GM10847 (cell line): ENCODE data around the gene GPRC5A.

ENCODE experiments used
- POLR2A ChIP-seq: IDR thresholded peaks from 2 replicates; pipeline ENCODE4 v1.6.1; 2011; ENCODE audit not compliant: insufficient read length; ENCODE audit errors: extremely low read depth

GPRC5A gene

DNA sequence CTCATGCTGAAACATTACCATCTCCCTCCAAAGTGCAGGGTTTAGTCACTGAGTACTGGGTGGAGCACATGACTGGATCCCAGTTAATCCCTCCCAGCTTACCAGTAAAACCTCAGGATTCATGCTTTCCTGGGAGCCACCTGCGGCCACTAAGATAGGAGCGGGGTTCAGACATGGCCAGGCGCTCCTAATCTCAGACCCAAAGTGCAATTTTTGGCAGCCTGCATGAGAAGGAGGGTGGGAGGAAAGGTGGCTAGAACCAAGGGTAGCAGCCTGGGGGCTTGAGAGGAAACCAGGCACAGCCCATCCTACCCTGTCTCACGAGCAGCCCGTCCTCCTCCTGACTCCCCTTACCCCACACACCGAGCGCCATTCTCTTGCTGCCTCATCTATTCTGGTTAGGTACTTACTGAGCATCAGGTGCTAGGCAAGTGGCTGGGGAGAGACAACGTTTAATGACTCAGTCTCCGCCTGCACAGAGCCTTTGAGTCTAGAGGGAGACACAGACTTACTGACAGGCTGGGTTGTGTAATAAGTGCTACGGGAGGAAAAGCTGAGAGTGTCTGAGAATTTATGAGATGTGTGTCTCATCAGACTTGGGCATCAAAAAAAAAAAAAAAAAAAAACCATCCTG, 9.9 kb downstream of the GPRC5A start:
- TF ChIP-seq POLR2A = no peak

DNA sequence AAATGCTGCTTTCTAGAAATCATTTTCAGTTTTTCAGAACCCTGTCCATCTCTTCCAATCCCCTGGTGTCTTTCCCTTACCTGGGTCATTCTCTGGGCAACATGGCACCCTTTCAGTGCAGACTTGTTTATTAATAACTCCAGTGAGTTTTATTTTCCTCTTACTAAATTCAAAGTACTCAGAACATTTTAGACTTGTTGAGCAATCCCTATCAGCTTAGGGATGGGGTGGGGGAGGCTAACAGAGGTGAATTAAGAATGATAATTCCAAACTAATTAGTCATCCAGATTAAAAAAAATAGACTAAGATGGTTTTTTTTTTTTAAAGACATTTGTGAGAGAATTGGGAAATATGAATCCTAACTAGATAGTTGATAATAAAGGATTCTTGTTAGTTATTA, 10.7 kb downstream of the GPRC5A start:
- TF ChIP-seq POLR2A = no peak

DNA sequence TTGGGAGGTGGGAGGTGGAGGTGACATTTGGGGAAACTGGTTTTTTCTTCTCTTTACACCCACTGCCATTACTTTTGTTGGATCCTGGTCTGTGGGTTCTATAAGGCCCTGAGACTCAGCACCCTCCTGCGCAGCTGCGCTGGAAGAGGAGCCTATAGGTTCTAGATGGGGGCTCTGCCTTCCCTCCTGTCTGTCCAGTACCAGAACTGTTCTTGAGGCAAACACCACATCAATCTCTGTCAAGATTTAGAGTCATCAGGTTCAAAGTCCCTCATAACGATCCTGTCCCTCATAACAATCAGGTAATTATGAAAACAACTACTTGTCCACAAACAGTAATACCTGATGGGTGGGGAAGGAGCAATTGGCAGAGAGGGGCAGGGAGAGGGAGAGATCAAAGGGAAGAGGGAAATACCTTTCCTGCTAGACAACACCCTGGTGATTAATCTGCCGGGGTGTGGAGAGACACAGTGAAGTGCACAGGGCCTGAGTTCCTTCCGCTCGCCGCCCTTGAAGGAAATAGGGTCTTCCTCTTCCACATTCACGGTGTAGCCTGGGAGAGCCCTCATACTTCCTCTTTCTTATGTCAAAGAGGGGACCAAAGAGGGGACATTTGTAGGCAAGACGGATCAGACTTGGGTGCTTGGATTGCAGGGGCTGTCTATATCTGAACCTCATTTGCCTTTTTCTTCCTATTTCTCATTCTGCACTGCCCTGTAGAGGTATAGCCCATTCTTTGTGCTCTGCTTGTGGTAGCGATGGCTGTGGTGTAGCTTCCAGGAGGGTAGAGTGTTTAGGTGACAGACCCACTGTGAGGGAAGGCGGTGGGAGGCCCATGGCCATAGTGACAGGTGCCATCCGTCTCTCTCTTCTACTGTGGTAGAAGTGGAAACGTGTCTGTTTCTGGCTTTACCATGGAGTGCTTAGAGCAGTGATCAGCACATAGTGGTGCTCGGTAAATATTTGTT, 12.6 kb downstream of the GPRC5A start:
- no peak for TF ChIP-seq POLR2A

DNA sequence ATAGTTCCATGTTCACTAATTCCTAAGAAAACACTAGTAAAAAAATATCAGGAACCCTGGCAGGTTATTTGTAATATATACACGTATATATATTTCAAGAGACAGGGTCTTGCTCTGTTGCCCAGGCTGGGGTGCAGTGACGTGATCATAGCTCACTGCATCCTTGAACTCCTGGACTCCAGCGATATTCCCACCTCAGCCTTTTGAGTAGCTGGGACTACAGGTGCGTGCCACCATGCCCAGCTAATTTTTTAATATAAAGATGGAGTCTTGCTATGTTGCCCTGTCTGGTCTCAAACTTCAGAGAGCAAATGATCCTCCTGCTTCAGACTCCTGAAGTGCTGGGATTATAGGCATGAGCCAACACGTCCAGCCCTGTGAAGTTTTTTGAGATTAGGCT, 16.2 kb downstream of the GPRC5A start:
- TF ChIP-seq POLR2A = no peak

DNA sequence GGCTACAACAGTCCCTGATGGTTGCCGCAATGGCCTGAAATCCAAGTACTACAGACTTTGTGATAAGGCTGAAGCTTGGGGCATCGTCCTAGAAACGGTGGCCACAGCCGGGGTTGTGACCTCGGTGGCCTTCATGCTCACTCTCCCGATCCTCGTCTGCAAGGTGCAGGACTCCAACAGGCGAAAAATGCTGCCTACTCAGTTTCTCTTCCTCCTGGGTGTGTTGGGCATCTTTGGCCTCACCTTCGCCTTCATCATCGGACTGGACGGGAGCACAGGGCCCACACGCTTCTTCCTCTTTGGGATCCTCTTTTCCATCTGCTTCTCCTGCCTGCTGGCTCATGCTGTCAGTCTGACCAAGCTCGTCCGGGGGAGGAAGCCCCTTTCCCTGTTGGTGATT, 16.9 kb downstream of the GPRC5A start:
- TF ChIP-seq POLR2A = no peak

DNA sequence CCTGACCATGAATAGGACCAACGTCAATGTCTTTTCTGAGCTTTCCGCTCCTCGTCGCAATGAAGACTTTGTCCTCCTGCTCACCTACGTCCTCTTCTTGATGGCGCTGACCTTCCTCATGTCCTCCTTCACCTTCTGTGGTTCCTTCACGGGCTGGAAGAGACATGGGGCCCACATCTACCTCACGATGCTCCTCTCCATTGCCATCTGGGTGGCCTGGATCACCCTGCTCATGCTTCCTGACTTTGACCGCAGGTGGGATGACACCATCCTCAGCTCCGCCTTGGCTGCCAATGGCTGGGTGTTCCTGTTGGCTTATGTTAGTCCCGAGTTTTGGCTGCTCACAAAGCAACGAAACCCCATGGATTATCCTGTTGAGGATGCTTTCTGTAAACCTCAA, 17.3 kb downstream of the GPRC5A start:
- no peak for TF ChIP-seq POLR2A

DNA sequence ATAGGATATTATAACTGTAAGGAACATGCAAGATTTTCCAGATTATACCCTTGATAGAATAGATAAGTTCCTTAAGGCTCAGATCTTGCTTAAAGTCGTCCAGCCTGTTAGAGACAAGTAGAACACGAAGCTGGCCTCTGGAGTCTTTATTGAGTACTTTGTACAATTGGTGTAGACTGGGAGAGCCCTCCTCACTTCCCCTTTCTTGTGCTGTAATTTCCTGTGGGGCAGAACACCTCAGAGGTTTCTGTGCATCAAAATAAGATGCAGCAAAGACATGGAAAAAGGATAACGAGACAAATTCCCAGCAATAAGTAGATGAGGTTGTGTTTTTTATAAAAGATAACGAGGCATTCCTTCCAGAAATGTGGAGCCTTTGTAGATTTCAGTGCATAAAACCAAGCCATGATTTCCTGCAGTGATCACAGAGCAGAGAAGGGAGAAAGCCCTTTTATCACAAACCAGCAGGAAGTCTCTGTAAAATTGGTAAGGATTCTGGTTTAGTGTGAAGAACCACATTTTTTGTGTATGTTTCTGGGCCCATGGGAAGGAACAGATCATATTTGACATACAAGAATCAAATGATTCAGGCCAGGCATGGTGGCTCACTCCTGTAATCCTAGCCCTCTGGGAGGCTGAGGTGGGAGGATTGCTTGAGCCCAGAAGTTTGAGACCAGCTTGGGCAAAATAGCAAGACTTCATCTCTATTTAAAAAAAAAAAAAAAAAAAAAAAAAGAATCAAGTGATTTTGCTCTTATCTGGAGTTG, 18.0 kb downstream of the GPRC5A start:
- TF ChIP-seq POLR2A = no peak

DNA sequence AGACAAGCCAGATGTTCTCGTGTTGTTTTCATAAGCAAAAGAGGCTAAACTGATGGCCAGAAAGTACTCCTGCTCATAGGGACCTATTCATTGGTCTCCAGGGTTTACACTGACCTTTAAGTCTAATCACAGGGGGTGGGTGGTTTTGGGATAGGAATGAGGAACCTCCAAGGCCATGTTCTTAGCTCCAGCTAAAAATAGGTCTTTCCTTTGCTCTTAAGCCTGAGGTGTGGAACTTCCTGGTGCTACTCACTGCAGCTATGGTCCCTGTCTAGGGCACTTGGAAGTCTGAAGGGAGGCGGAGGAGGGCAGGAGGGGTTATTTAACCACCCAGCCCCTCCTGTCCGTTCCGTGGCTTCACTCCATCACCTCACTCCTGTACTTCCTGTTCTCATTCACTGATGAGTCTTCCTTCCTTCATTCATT, 18.6 kb downstream of the GPRC5A start:
- TF ChIP-seq POLR2A = no peak

DNA sequence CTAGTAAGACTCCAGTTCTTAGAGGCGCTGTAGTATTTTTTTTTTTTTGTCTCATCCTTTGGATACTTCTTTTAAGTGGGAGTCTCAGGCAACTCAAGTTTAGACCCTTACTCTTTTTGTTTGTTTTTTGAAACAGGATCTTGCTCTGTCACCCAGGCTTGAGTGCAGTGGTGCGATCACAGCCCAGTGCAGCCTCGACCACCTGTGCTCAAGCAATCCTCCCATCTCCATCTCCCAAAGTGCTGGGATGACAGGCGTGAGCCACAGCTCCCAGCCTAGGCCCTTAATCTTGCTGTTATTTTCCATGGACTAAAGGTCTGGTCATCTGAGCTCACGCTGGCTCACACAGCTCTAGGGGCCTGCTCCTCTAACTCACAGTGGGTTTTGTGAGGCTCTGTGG, 21.3 kb downstream of the GPRC5A start:
- TF ChIP-seq POLR2A = no peak

DNA sequence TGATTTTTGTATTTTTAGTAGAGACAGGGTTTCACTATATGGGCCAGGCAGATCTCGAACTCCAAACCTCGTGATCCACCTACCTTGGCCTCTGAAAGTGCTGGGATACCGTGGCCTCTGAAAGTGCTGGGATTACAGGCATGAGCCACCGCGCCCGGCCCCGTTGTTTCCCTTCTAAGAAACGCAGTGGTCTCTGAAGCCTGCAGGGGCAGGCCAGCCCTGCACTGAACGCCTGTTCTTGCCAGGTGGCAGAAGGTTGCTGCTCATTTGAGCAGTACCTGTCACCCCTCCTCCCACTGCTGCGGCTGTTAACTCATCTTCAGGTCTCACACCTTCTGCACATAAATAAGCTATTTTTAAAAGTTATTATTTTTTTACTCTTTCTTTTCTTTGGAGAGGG, 24.3 kb downstream of the GPRC5A start:
- TF ChIP-seq POLR2A = no peak

DNA sequence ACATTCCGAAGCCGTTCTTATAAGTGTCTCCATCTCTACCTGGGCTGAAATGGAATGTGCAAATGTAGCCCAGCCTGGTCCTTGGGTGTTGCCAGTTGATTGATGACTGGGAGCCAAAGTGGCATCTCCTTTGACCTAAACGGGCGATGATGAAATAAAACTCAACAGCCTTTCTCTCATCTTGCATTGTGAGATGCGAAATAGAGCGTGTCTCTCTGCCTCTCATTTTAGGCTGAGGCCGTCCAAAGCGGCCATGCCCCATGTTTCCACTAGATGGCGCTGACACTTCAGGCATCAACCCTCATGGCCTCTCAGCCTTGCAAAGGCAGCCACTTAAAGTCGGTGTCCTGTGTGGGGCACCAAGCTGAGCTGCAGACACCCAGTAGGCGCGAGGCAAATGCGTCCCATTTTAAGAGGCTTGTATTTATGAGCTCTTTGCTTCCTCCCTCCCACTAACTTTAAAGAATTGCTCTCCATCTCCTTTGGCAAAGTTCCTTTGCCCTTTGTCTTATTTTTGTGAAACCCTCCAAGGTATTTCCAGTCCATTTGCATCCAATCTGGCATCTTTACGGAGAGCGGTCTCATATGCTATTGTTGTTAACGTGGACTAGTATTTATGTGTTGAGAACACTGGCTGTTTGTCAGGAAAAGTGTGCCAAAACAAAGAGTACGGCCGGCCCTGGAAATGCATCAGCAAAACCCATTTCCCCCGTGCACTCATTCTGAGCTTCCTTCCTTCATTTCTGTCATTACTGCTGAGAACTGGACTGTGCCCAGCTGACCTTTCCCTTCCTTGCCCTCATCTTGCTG, 25.0 kb downstream of the GPRC5A start:
- no peak for TF ChIP-seq POLR2A

DNA sequence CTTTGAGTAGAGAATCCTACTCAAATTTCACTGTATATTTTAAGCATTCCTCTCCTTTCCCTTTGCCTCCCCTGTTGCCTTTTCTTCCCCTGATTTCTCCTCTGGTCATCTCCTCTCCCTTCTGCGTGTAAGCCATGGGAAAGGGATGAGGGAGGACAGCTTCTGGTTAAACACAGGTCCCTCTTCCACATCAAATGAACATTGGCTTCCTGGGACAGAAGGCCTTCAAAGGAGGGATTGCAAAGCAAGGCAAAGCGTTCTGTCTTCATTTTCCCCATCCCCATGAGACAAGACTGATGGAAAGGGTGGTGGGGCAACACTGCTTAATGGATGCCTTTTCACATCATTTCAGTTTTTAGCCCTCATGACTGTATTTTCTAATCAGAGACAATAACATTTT, 26.2 kb downstream of the GPRC5A start:
- TF ChIP-seq POLR2A = no peak

DNA sequence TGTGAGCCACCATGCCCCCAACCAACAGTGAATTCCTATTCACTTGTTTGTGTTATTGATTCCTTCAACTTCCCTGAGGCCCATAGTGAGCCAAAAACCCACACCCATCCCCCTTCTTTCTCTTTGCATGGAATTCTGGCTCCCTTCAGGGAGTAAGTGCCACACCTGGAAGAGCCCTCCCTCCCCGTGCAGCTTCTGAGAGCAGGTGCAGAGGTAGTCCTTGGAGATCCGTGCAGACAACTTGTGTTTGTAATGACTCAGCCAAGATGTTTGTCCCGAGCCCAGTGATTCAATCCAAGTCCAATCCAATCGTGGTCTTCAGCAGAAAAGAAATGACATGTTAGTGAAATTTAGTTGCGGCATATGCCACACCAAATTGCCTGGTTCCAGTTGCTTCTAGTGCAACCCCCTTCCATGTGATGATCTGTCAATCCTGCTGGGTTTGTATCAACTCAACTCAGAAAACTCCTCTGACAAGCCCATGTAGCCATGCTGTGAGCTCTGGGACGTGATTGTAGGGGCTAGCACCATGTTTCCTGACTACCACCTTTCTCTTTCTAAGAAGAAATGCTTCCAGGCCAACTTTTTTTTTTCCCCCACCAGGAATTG, 27.5 kb downstream of the GPRC5A start:
- no peak for TF ChIP-seq POLR2A

DNA sequence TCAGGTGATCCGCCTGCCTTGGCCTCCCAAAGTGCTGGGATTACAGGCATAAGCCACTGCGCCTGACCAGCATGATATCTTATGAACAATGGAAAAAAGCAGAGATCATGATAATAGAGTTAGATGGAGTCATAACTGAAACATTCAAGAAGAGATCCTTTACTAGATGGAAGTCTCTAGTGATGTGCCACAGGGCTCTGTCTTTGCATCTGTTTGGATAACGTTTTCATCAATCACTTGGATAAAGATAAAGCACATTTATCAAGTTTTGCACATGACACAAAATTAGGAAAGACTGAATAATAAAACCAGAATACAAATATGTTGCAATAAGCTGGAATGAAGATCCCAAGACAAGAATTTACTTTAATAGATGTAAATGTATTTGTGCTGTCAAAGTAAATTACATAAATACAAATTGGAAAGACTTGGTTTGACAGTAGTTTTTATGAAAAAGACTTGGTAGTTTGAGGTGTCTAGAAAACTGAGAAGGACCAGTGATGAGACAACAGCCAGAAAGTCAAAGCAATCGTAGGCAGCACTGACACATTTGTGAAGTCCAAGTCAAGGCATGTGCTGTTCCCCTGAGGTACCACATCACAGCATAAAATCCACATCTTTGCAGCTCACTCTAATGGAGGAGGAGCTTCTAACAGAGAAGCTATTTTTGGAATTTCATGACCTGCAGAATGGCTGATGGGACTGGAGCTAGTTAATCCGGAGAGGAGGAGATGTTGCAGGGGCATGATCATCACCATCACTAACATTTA, 28.5 kb downstream of the GPRC5A start:
- no peak for TF ChIP-seq POLR2A
